HG03095 (cell line): ENCODE data around the gene SLC6A20.

ENCODE experiments used
- ATAC-seq: cut with Tn5 transposase; IDR thresholded peaks from one replicate; pipeline ENCODE4 v1.9.1; 2021; ENCODE audit warnings: moderate library complexity; ENCODE audit not compliant: unreplicated experiment

The SLC6A20 gene

GRCh38 chr3:45781271-45781670 is 15.1 kb downstream of the SLC6A20 start:
- no peak for ATAC-seq

GRCh38 chr3:45779746-45780735 is 16.3 kb downstream of the SLC6A20 start:
- ATAC-seq = no peak

DNA sequence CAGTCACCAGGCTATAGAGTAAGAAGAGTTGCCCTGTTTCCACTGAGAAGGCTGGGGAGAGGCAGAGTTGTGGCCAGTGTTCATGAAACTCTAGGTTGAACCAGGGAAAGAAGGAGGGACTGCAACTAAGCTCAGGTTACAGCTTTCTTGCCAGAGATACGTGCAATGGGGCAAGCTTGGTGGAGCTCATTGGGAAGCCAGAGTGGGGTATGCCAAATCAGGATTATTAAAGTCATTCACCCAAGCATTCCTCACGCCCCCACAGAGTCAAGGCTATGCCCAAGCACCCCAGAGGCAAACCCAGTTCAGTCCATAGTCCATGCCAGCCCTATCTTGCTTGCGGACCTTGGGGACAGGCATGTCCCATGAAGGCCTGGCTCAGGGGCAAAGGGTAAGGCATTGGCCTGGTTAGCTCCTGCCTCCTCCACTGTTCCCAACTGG is 17.6 kb downstream of the SLC6A20 start:
- no peak for ATAC-seq

DNA sequence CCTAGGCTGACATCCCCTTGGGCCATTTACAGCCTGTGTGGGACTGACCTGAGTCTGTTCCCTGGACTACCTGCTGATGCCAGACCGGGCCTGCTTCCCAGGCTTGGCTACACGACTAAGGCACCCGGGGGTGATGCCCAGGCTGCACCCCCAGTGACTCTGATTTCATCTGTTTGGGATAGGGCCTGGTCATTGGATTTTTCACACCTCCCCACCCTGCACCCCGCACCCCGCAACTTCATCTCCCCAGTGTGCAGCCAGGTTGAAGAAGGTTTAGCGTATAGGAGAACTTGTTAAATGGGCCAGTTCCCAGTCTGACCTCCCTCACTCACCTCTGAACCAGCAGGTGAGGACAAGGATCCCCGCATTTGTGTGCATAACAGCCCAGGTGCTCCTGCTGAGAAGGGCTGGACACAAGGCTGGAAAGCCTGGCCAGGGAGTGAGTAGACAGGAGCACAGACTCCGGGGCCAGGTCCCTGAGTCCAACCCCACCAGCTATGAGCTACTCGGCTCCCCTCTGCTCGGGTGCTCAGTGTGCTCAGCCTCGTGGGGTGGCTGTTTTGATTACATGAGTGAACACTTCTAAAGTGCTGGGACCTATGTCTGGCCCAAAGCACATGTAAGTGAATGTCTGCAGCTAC is 18.5 kb downstream of the SLC6A20 start:
- ATAC-seq = no peak

DNA sequence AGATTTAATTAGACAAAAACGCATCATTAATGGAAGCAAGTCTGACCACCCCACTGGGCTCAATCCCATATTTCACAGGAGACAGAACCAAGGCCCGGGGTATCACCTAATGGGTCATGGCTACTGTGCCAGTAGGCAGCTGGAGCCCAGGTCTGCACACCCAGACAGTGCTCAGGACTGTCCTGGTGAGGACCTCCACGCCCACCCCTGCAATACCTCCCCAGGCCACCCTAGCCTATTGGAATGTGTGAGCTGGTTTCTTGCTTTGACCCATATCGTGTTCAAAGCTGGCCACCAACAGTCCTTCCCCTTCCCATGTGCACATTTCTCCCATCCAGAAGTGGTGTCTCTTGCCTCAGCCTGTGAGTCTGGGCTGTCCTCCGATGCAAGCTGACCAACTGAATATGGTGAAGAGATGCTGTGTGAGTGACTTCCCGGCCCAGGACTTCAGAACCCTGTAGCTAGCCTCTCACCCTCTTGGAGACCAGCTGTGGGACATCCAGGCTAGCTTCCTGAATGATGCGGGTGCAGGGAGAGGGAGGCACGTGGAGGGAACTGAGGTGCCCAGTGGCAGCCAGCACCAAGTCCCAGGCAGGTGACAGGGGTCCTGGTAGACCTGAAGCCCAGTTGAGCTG is 19.1 kb downstream of the SLC6A20 start:
- ATAC-seq = no peak

GRCh38 chr3:45776611-45777010 is 19.7 kb downstream of the SLC6A20 start:
- ATAC-seq = no peak

DNA sequence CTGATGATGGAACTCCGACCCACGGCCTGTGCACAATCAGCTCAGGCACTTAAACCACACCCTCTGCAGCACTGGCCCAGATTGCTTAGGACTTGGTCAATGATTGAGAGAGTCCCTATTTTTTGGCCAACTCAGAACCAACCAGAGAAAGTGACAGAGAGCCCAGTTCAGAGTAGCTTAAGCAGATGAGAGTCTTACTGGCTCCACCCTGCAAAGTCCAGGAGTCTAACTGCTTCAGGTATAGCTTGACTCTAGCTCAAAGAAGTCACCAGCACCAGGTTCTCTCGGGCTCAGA is 20.1 kb downstream of the SLC6A20 start:
- ATAC-seq = no peak

DNA sequence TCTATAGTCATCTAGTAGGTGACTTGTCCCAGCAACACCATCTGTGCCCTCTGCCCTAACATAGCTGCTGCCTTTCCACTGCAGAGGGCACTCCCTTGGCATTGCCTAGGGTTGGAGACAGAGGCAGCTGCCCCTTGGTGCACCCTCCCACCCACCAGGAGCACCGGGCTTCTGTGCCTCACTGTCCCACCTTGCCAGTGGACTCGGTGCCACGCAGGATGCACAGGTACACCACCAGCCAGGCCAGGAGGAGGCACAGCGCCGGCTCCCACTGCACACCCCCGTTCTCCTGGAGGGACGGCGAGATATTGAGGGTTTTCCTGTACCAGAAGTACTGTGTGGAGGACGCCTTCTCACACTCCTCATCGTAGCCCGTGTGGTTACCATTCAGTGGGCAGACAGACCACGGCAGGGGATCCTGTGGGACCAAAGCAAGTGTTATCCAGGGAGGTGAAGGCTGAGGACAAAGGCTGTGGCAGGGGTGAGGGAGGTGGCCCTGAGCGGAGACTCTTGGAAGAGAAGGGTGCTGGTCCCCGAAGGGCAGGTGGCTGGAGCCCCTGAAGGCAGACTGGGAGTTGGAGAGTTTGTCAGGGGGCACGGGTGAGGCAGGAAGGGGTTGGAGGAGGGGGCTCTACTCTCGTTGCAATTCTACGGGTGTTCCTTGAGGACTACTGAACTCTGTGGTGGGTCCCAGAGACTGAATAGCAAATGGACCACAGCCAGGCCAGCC is 20.6 kb downstream of the SLC6A20 start:
- no peak for ATAC-seq

DNA sequence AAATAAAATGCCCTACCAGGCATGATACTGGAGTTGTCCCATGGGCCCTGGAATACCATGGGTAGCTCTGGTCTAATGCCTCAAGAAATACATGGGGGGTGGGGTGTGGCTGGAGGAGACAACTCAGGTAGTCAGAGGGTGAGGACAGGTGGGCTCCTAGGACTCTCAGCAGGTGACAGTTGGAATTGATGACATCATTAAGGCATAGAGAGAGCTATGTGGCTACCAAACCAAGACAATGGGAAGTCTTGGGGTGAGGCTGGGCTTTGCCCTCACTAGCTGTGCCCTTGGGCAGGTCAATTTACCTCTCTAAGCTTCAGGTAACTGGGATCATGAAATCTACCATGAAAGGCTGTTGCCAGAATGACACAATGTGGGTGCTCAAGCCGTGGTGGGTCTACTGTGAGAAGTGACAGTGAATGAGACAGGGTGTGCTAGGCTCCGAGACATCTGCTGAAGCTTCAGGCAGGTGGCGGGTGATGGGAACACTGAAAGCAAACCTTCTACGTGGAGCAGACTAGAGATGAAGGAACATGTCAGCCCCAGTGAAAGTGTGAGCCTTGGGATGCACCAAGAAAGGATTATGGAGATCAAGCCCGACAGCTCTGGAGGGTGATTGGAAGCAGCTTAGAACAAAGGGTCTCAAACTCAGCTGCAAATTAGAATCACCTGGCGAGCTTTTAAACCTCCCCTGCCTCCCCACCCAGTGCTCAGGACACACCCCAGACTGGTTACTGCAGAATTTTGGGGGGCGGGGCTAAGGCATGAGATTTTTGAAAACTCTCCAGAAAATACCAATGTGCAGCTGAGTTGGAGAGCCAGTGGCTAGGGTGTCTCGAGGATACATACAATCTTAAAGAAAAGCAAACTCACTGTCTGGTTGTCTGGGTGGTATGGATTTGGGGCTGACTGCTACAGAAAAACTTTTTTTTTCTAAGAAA is 21.5 kb downstream of the SLC6A20 start:
- ATAC-seq = no peak

DNA sequence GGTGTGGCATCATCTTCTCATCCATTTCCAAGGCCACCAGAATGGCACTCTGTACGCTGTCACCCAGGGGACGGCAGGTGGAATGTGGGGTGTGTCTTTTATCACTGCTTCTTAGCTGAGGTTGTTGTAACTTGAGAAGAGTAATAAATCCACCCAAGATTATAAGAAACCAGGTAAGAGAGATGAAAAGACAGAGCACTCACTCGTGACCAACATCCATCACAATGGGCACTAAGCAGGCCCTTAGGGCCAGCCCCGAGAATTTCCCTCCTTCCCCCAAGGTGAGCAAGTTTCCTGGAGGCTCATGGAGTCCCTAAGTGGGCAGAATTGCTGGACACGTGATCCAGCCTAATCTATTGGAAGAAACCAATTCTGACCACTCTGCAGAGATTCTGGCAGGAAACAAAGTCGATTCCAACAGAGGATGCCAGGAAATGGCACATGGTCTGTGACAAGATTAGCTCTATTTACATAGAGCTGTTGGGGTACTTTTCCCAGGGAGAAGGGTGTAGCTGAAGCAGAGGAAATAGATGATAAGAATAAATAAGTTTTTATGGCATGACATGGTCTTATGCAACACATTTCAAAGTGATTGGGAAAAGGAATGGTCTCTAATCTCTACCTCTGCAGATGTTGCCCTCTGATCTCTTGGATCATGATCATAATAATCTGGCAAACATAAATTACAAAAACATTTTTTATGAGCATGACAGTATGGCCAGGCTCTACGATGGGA is 22.5 kb downstream of the SLC6A20 start:
- no peak for ATAC-seq

GRCh38 chr3:45773072-45773471 is 23.3 kb downstream of the SLC6A20 start:
- no peak for ATAC-seq

- no peak for ATAC-seq
Measured at GRCh38 chr3:45772341-45773035, 23.8 kb downstream of the SLC6A20 start.

DNA sequence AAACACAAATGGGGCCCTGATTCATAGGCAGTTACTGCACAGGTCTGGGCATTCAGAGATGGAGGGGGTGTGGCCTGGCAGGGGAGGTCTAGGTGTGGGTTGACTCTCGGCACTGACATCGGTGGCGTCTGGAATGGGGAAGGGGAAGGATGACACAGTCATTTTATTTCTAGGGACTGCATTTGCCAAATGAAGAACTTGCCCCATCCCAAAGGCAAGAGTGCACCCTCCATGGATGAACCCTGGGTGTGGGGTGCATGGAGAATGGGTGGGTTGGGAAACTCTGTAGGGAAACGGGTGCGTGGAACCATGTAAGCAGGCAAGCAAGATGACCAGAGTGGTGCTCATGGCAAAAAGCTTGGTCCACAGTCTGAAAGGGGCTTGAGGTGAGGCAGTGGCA is 24.5 kb downstream of the SLC6A20 start:
- ATAC-seq = no peak

DNA sequence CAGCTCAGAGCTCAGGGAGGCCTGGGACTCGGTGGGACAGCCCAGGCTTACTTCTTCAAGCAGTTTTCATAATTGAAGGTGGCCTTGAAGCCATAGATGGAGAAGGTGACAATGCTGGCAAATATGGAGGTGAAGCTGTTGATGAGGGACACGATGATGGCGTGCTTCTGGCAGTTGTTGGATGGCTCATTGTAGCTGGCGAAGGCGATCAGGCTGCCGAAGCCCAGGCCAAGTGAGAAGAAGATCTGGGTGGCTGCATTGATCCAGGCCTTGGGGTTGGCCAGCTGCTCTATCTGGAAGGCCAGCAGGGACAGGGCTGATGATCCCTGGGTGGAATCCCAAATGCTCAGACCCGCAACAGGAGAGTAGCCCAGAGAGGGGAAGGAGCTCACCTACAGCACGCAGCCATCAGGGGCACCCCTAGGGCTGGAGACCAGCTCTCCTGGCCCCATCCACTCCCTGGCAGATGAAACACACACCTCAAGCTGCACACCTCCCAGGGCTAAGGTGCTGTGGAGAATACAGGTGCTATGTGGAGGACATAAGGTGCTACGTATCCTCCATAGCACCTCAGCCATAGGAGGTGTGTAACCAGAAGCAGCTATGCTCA is 25.1 kb downstream of the SLC6A20 start:
- no peak for ATAC-seq

- no peak for ATAC-seq
Measured at GRCh38 chr3:45765958-45766357, 30.4 kb downstream of the SLC6A20 start.

DNA sequence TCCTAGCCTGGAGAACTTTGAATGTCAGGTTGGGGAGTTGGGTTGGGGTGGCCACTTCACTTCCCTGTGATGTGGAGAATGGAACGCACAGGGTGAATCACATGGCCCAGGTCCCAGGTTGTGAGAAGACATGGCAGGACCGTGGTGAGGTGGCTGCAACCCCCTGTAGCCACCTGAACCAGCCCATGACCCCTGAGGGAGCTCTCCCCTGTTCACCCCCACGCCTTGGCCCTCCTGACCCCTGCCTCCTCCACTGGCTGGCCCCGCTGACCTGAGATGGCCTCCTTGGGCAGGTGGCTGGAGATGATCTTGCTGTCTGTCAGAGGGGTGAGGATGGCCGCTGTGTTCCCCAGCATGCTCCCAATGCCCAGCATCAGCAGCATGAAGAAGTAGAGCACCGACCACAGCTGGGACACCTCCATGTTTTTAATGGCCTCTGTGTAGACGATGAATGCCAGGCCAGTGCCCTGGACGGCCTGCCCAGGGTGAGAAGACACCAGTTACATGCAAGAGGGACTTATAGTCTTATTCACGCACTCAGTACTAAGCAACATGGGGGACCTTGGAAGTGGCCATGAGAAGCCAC is 31.0 kb downstream of the SLC6A20 start:
- ATAC-seq = no peak

DNA sequence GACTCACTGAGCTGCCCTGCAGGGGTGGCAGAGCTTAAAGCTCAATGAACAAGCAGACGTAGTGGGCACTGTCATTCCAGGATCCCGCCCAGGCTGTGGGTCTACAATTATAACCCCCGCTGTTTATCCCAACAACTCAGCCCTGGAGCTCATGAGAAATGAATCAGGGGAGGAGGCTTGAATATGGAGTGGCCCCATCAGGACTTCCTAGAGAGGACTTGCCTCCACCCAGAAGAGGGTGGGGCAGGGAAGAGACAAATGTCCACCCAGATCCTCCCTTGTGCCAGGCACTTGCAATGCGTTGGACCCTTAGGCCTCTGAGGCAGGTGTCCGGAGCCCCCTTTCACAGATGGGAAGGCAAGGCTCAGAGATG is 33.0 kb downstream of the SLC6A20 start:
- ATAC-seq = no peak

DNA sequence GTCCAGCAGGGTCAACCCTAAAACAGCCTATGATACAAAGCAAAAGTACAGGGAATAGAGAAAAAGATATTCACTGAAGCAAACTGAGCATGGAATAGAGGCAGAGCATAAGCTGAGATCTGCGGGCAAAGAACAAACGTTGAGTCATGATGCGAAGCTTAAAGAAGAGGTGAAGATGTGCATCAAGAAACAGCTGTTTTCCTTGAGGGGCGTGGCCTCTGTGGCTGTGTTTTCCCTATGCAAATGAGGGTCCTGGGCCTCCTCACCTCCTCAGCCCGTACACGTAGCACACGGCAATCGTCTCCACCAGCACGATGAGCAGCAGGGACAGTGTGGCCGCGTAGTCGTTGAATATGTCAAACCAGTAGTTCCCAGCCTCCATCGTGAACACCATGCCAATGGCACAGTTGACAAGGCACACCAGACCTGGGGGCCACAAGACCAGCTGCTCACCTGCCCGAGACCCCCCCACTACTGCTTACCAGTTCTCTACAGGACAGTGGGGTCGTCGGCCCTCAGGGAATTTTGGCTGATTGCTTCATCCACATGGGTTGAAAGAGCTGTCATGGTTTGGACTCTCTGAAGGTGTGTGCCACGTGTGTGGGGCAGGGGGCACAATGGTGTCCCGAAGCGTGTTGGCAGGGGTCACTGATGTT is 33.6 kb downstream of the SLC6A20 start:
- ATAC-seq = no peak
